Measurements from ENCODE around the gene CYB5B. TPM values are rescaled to one million over a fixed set of nuclear protein-coding genes. Genes with fewer than 3 reads are reported as not detected.

Gene CYB5B
- total RNA-seq, 1 experiment from 2014 or later = 112 TPM

GRCh38 chr16:69465881-69466280, 41.5 kb downstream of the CYB5B start:
- no peak overlapping the region for H3K27ac Mint-ChIP-seq (ENCODE audit: low read depth, unreplicated experiment)
- TF ChIP-seq CTCF (IDR thresholded peaks at IDR 0.05; ENCODE audit: unreplicated experiment) = no peak
- no peak for DNase-seq (ENCODE audit: unreplicated experiment)
- no peaks in the 10 kb centered on the region for H3K27me3 Mint-ChIP-seq (ENCODE audit: insufficient read depth, unreplicated experiment)
- H3K9me3 Mint-ChIP-seq (ENCODE audit: unreplicated experiment) = no peaks in the 10 kb centered on the region
- ChIA-PET POLR2A (interaction anchor here (0.7 kb wide), 1 partner anchor 844 kb away, joined by 3 read pairs; no protein-coding TSS in a partner anchor), CTCF (interaction anchor here (0.7 kb wide), 1 partner anchor 20 kb away, joined by 4 read pairs; no protein-coding TSS in a partner anchor)
- no peak overlapping the region for H3K4me3 Mint-ChIP-seq (ENCODE audit: unreplicated experiment)
- BruUV-seq (replicated peaks) = no TSS peak
- no peaks in the 10 kb centered on the region for H3K4me1 Mint-ChIP-seq (ENCODE audit: insufficient read depth, unreplicated experiment)
- intact Hi-C loops (cut with micrococcal nuclease) = no loop called here
- H3K36me3 Mint-ChIP-seq (ENCODE audit: insufficient read depth, unreplicated experiment) = peaks cover 38% of the 10 kb centered on the region

- intact Hi-C loops (cut with micrococcal nuclease) = no loop called here
- Mint-ChIP-seq H3K27me3 (ENCODE audit: insufficient read depth, unreplicated experiment) (no peaks in the 10 kb centered on the region), H3K4me1 (ENCODE audit: insufficient read depth, unreplicated experiment) (no peaks in the 10 kb centered on the region), H3K9me3 (ENCODE audit: unreplicated experiment) (no peaks in the 10 kb centered on the region), H3K4me3 (ENCODE audit: unreplicated experiment) (no peak overlapping the region), H3K27ac (ENCODE audit: low read depth, unreplicated experiment) (no peak overlapping the region), H3K36me3 (ENCODE audit: insufficient read depth, unreplicated experiment) (peaks cover 32% of the 10 kb centered on the region)
- ChIA-PET POLR2A (no interaction called here), CTCF (no interaction called here)
- BruUV-seq (replicated peaks) = no TSS peak
- no peak for TF ChIP-seq CTCF (IDR thresholded peaks at IDR 0.05; ENCODE audit: unreplicated experiment)
- no peak for DNase-seq (ENCODE audit: unreplicated experiment)
Observed at GRCh38 chr16:69466547-69466946, 42.1 kb downstream of the CYB5B start.

- DNase-seq (ENCODE audit: unreplicated experiment) = no peak
- POLR2A ChIA-PET = no interaction called here
- Mint-ChIP-seq H3K9me3 (ENCODE audit: unreplicated experiment) (no peaks in the 10 kb centered on the region), H3K27me3 (ENCODE audit: insufficient read depth, unreplicated experiment) (no peaks in the 10 kb centered on the region), H3K36me3 (ENCODE audit: insufficient read depth, unreplicated experiment) (peaks cover 32% of the 10 kb centered on the region), H3K4me3 (ENCODE audit: unreplicated experiment) (no peak overlapping the region), H3K4me1 (ENCODE audit: insufficient read depth, unreplicated experiment) (no peaks in the 10 kb centered on the region), H3K27ac (ENCODE audit: low read depth, unreplicated experiment) (no peak overlapping the region)
- CTCF ChIA-PET = no interaction called here
- intact Hi-C loops (cut with micrococcal nuclease) = no loop called here
- no TSS peak for BruUV-seq (replicated peaks)
- TF ChIP-seq CTCF (IDR thresholded peaks at IDR 0.05; ENCODE audit: unreplicated experiment) = no peak
Observed at GRCh38 chr16:69467080-69467479, 42.7 kb downstream of the CYB5B start.

GRCh38 chr16:69467531-69468204, 43.2 kb downstream of the CYB5B start:
- H3K4me3 Mint-ChIP-seq (ENCODE audit: unreplicated experiment) = no peak overlapping the region
- H3K9me3 Mint-ChIP-seq (ENCODE audit: unreplicated experiment) = no peaks in the 10 kb centered on the region
- no peak overlapping the region for H3K27ac Mint-ChIP-seq (ENCODE audit: low read depth, unreplicated experiment)
- peaks cover 26% of the 10 kb centered on the region for H3K36me3 Mint-ChIP-seq (ENCODE audit: insufficient read depth, unreplicated experiment)
- no peaks in the 10 kb centered on the region for H3K27me3 Mint-ChIP-seq (ENCODE audit: insufficient read depth, unreplicated experiment)
- no TSS peak for BruUV-seq (replicated peaks)
- intact Hi-C loops (cut with micrococcal nuclease) = no loop called here
- H3K4me1 Mint-ChIP-seq (ENCODE audit: insufficient read depth, unreplicated experiment) = no peaks in the 10 kb centered on the region
- no peak for DNase-seq (ENCODE audit: unreplicated experiment)
- POLR2A ChIA-PET = interaction anchor here (0.7 to 1.0 kb wide), 2 partner anchors 9 to 147 kb away, joined by 3 read pairs; no protein-coding TSS in a partner anchor
- CTCF ChIA-PET = no interaction called here
- no peak for TF ChIP-seq CTCF (IDR thresholded peaks at IDR 0.05; ENCODE audit: unreplicated experiment)

Measured in MCF 10A (cell line).